NOMO-1 treated with DMSO at 0.1 percent for 48 hours (cell line): Measurements from ENCODE around the gene KCTD4.

Source experiments
- DNase-seq: peaks from one replicate; lab custom pipeline; 2025; ENCODE audit not compliant: unreplicated experiment; lab: John Stamatoyannopoulos, UW

Gene KCTD4

GRCh38 chr13:45179428-45179827, 21.4 kb downstream of the KCTD4 start:
- DNase-seq: no peak

GRCh38 chr13:45178349-45179162, 22.3 kb downstream of the KCTD4 start:
- DNase-seq: no peak

DNA sequence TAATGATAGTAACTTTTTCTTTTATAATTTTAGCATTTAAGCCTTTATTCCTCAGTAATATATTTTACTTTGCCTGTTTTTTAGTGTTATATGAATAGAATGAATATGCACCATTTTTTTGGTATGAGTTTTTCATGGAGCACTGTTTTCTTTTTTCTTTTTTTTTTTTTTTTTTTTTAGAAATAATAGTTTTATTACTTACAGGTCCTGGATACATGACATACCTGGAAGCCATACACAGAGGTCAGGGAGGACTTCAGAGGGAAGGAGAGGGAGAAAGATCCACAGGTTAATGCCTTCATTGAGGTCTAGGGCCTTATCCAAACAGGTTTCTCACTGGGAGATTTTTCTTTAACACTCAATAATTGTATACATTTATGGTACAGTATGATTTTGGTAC, 26.4 kb downstream of the KCTD4 start:
- no peak for DNase-seq

GRCh38 chr13:45168555-45168930, 32.3 kb downstream of the KCTD4 start:
- DNase-seq: no peak

DNA sequence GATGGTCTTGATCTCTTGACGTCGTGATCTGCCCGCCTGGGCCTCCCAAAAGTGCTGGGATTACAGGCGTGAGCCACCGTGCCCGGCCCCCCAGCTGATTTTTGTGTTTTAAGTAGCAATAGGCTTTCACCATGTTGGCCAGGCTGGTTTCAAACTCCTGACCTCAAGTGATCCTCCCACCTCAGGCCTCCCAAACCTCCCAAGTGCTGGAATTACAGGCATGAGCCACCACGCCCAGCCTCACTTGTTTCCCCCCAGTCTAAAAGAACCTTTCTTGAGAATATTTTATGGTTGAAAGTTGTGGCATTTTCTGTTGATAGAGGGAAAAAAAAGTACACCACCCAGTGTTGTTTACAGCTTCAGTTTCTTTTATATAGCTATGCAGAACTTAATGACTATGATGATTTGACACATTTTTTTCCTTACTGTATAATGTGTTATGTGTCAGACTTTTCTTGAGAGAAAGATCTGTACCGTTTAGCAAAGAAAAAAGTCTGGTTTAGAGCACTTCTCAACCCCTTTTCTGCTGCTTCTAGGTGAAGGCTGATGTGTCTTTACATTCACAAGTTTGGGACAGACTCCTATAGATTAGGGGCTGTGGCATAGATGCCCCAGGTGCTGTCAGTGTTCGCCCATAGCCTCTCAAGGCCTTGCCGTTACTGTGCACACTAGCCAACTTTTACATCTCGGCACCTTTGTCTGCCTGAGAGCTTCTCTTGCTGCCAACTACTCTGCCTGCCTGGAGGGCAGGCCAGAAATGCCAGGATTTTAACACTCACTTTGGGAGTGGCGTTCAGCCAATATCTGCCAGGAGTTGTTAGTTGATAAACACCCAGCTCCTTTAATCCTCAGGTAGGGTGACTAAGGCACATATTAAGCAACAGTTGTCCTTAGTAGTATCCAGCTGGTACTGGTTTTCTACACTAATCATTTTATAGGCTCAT, 33.0 kb downstream of the KCTD4 start:
- no peak for DNase-seq

GRCh38 chr13:45166858-45167257, 34.0 kb downstream of the KCTD4 start:
- no peak for DNase-seq

GRCh38 chr13:45162821-45163220, 38.0 kb downstream of the KCTD4 start:
- no peak for DNase-seq

DNA sequence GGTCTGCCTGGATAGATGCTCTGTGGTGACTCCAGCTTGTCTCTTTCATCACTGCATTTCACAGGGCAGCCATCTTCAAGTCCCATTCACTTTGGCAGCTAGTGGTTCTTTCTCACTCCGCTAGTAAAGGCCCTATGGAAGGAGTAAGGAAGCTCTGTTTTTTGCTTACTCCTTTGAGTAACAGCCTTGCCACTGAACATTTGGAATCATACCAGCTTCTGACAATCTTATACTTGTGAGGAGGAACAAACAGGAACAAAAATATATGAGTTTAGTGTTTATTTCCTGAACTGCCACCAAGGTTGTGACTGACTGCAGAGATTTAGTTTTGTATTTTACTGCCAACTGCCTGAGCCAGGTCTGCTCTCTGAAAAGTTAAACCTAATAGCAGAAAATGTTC, 38.7 kb downstream of the KCTD4 start:
- DNase-seq: no peak

DNA sequence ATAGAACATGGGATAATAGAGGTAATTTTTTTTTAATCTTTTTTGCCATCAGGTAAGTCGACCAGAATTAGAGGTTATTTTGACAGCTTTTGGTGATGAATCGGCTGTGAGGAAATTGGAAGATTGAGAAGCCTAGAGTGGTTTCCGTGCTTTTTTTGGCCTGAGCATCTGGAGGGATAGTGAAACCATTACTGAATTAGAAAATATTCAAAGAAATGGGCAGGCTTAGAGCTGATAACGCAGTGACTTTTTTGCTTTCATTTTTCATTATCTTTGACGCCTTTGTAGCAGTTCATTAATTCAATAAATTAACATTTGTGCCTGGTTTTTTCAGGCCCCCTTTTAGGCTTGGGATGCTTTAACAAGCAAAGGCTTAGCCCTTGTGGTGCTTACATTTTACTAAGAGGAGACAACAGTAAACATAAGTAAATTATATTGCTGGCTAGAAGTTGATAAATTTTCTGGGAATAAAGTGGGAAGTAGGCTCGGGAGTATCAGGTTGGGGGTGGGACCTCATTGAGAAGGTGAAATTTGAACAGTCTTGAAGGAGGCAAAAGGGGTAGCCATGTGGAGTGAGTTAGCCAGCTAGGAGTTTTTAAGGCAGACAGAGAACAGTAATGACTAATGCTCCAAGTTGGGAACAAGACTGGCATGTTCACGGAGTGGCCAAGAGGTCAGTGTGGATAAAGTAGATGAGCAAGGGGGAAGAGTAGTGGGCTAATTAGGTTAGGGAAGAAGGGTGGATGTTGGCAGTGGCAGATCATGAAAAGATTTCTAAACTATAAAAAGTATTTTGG, 44.1 kb downstream of the KCTD4 start:
- no peak for DNase-seq

DNA sequence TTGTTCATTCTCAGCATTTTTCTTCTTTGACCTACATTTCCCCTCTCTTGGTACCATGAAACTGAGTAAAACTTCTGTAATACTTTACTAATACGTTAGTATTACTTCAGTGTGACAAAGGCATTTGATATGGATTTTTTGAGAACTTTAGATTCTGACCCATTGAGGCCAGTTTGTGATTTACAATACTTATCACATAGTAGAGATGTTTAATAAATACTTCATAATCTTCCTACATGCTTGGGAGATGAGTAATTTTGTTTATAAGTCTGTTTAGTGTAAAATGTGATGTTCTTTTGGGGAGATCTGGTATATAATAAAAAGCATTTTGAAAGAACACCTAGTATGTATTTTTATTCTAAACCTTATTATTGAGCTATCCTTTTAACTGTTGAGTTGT, 50.9 kb downstream of the KCTD4 start:
- DNase-seq: no peak

DNA sequence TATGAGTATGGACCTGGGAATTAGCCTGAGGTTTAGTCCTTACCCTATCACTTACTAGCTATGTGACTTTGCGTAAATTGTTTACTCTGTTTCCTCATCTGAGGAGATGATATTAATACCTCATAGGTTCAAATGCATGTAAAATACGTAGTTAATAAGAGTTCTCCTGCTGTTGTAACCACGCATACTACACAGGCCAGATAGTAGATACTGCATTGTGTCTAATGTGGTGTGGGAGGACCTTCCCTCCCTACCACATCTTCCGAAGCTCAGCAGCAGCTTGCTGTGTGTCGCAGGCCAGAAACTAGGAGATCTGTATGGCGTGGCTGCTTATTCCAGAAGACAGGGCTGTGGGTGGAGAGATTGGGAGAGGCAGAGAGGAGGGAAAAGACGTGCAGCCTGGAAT, 57.5 kb downstream of the KCTD4 start:
- no peak for DNase-seq
